Measurements from ENCODE around the gene ADK.
A peak's percentile ranks its signal among the peaks of the same experiment; 100 is the strongest.

ADK gene

DNA sequence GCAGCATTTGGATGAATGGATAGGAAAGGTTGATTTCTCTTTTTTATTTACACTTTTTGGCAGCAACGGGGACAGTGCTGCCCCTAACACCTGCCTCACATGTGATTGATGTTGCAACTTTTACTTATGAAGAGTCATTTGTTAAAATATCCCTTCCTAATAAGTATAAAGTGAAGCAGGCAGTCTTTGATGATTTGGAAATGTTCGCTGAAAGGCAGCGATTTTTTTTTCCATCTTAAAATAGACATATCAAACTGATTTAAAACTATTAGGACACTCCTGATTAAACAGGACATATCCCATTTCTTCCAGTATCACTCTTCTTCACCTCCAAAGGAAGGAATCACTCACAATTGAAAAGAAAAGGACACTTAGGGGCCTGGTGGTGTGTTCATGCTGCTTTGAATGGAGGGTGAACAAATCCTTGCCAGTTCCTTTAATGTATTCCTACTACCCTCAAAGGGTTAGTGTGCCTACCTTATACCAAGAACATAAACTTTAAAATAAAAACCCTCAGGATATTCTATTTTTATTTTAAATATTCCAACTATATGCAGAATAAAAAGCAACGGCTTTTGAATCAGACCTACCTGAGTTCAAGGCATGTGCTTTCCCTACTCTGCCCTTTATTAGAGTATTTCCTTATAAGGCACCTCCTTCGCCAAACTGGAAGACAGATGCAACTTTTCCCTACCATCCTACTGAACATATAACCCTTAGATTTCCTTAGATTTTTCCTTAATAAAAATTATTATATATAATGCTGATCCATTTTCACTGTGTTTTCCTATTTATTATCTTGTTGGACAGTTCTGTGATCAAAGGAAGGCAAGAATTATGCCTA lies 1.1 kb downstream of the ADK start:
- peak overlapping the region; percentile 95 for H3K4me3 ChIP-seq (ENCODE audit: low read depth, low read length)
- no peak for DNase-seq (ENCODE audit: low read depth)

GRCh38 chr10:74153123-74153522 lies 2.1 kb downstream of the ADK start:
- H3K4me3 ChIP-seq (ENCODE audit: low read depth, low read length) = no peak overlapping the region
- peak; percentile 47 for TF ChIP-seq CTCF (IDR thresholded peaks at IDR 0.05; ENCODE audit: low read depth, low read length, missing control alignments)
- DNase-seq (ENCODE audit: low read depth) = no peak

More for the DNA sequence above, 1.1 kb downstream of the ADK start:
- in situ Hi-C loops (cut with HindIII; ENCODE audit: low sequenced_read_pairs) = no loop called here
- TF ChIP-seq CTCF (IDR thresholded peaks at IDR 0.05; ENCODE audit: low read depth, low read length, missing control alignments) = no peak

DNA sequence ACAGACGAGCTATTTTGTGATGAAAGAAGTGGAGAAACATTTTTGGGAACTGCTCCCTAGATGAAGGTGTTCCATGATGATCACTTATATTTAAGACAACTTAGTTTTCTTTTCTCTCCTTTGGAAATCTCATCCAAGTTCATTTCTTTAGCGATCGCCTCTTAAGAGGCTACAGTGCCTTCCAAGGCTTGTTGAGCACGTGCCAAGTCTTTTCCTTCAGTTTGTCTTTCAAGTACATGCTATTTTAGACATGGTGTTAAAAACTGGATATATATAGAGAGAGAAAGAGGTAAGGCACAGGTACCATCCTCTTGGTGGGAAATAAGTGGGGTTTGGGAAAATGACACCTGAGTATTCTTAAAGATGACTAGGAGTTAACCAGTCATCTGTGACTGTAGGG lies 2.7 kb downstream of the ADK start:
- no peak for TF ChIP-seq CTCF (IDR thresholded peaks at IDR 0.05; ENCODE audit: low read depth, low read length, missing control alignments)
- no peak for DNase-seq (ENCODE audit: low read depth)
- in situ Hi-C loops (cut with HindIII; ENCODE audit: low sequenced_read_pairs) = no loop called here
- H3K4me3 ChIP-seq (ENCODE audit: low read depth, low read length) = no peak overlapping the region

More at GRCh38 chr10:74153123-74153522, 2.1 kb downstream of the ADK start:
- in situ Hi-C loops (cut with HindIII; ENCODE audit: low sequenced_read_pairs) = no loop called here

GRCh38 chr10:74156919-74157289 lies 5.9 kb downstream of the ADK start:
- no peak for TF ChIP-seq CTCF (IDR thresholded peaks at IDR 0.05; ENCODE audit: low read depth, low read length, missing control alignments)

GRCh38 chr10:74160013-74160412 lies 9.0 kb downstream of the ADK start:
- no peak overlapping the region for H3K4me3 ChIP-seq (ENCODE audit: low read depth, low read length)
- in situ Hi-C loops (cut with HindIII; ENCODE audit: low sequenced_read_pairs) = no loop called here
- TF ChIP-seq CTCF (IDR thresholded peaks at IDR 0.05; ENCODE audit: low read depth, low read length, missing control alignments) = no peak

More at GRCh38 chr10:74156919-74157289, 5.9 kb downstream of the ADK start:
- peak; percentile 35 for DNase-seq (ENCODE audit: low read depth)
- in situ Hi-C loops (cut with HindIII; ENCODE audit: low sequenced_read_pairs) = no loop called here
- no peak overlapping the region for H3K4me3 ChIP-seq (ENCODE audit: low read depth, low read length)

GRCh38 chr10:74163319-74164068 lies 12.5 kb downstream of the ADK start:
- DNase-seq (ENCODE audit: low read depth) = no peak
- no peak for TF ChIP-seq CTCF (IDR thresholded peaks at IDR 0.05; ENCODE audit: low read depth, low read length, missing control alignments)
- in situ Hi-C loops (cut with HindIII; ENCODE audit: low sequenced_read_pairs) = no loop called here
- no peak overlapping the region for H3K4me3 ChIP-seq (ENCODE audit: low read depth, low read length)

More at GRCh38 chr10:74160013-74160412, 9.0 kb downstream of the ADK start:
- no peak for DNase-seq (ENCODE audit: low read depth)
